Progenitor cell of endocrine pancreas (in vitro differentiated cells): ENCODE data around the gene RPL37. TPM values are rescaled to one million over a fixed set of nuclear protein-coding genes. Genes with fewer than 3 reads are reported as not detected.
"Not testable (repeated sequence)": the region's sequence is repeated elsewhere in the genome, so short reads cannot be mapped to it uniquely, and the experiment has no call there.

Source experiments
- DNase-seq: peaks from one replicate; pipeline ENCODE4 v3.0.0; 2021; ENCODE audit warnings: low spot score; ENCODE audit not compliant: unreplicated experiment
- H3K27ac Mint-ChIP-seq: 2 replicates; pipeline ENCODE4 v1.8.0; 2021; ENCODE audit warnings: mild to moderate bottlenecking, moderate library complexity, mixed read lengths
- H3K27me3 Mint-ChIP-seq: 2 replicates; pipeline ENCODE4 v1.8.0; 2021; ENCODE audit warnings: mixed read lengths
- H3K36me3 Mint-ChIP-seq: 2 replicates; pipeline ENCODE4 v1.8.0; 2022; ENCODE audit warnings: mixed read lengths; ENCODE audit not compliant: insufficient read depth
- H3K4me1 Mint-ChIP-seq: 2 replicates; pipeline ENCODE4 v1.8.0; 2021; ENCODE audit warnings: low read depth, mixed read lengths
- H3K4me3 Mint-ChIP-seq: 2 replicates; pipeline ENCODE4 v1.8.0; 2021; ENCODE audit warnings: low read depth, mild to moderate bottlenecking, moderate library complexity, mixed read lengths
- H3K9me3 Mint-ChIP-seq: 2 replicates; pipeline ENCODE4 v1.8.0; 2021; ENCODE audit warnings: low read depth, mixed read lengths
- CTCF ChIP-seq: fragments of 200-600 bp; sonication (generic); IDR thresholded peaks from one replicate; pipeline ENCODE4 v1.5.0; 2021; ENCODE audit warnings: antibody characterized with exemption, mild to moderate bottlenecking; ENCODE audit not compliant: unreplicated experiment
- total RNA-seq: library from RNA; stranded (reverse); gene quantifications from 2 replicates; pipeline ENCODE4 v1.2.1, GENCODE V29; 2021

RPL37 gene
- total RNA-seq, 1 donor from 2014 or later, result 1,476 TPM

DNA sequence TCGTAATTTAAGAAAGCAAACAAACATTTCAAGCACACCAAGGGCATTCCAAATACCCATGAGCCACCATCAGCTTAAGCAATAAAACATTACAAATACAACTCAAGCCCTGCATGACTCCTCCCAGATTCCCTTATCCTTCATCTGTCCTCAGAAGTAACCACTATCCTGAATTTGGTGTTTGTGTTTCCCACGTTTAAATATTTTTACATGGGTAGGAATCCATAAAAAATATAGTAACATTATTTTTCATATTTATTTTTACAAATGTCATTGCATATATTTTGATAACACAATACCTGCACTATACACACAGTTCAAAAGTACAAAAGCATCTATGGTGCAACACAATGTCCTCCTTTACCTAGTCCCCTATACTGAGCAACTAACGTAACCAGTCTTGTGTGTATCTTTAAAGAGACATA is 43.3 kb downstream of the RPL37 start:
- Mint-ChIP-seq H3K27ac (no peak overlapping the region), H3K4me1 (peaks cover 27% of the 10 kb centered on the region), H3K4me3 (no peak overlapping the region), H3K9me3 (peaks cover 10% of the 10 kb centered on the region), H3K27me3 (no peaks in the 10 kb centered on the region), H3K36me3 (peaks cover 27% of the 10 kb centered on the region)
- no peak for DNase-seq
- TF ChIP-seq CTCF, result no peak

DNA sequence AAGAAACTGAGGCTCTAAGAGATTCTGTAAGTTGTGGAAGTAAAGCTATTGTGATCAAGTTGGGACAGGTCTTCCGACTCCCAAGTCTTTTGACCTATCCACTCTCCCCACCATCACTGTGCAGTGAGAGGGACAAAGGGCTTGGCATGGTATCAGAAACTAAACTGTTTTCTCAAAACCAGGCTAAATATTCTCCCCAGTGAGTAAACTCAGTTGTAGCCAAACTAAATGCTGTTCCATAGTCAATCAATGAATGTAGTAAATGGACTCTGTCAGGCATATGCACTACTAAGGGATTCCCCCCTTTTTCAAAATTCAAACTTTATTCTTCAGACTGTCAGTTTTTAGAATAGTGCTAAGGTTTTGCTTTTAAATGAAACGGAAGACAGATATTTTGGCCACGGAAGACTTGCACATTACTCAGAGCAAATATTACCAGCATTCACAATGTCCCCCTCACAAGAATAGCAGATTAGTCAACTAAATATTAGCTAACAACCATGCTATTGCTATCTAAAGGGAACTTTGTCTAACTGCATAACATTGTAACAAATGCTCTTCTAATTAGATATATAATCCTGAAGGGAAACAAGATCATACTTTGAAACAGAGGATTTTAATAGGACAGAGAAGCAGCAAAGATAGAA is 44.0 kb downstream of the RPL37 start:
- Mint-ChIP-seq H3K27me3 (no peaks in the 10 kb centered on the region), H3K9me3 (peaks cover 10% of the 10 kb centered on the region), H3K4me1 (peaks cover 23% of the 10 kb centered on the region), H3K36me3 (peaks cover 30% of the 10 kb centered on the region), H3K27ac (no peak overlapping the region), H3K4me3 (no peak overlapping the region)
- no peak for DNase-seq
- no peak for TF ChIP-seq CTCF

DNA sequence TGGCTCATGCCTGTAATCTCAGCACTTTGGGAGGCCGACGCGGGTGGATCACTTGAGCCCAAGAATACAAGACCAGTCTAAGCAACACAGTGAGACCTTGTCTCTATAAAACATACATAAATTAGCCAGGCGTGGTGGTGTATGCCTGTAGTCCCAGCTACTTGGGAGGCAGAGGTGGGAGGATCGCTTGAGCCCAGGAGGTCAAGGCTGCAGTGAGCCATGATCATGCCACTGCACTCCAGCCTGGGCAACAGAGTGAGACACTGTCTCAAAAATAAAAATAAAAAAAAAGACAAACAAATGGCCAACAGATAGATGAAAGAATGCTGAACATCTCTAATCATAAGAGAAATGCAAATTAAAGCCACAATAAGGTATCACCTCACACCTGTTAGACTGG is 46.1 kb downstream of the RPL37 start:
- H3K4me1 Mint-ChIP-seq, result peaks cover 29% of the 10 kb centered on the region
- H3K36me3 Mint-ChIP-seq, result peaks cover 23% of the 10 kb centered on the region
- DNase-seq, H3K4me3 Mint-ChIP-seq, H3K27me3 Mint-ChIP-seq: not testable (repeated sequence)
- H3K27ac Mint-ChIP-seq, result peak overlapping the region; percentile 52
- H3K9me3 Mint-ChIP-seq, result peaks cover 10% of the 10 kb centered on the region

DNA sequence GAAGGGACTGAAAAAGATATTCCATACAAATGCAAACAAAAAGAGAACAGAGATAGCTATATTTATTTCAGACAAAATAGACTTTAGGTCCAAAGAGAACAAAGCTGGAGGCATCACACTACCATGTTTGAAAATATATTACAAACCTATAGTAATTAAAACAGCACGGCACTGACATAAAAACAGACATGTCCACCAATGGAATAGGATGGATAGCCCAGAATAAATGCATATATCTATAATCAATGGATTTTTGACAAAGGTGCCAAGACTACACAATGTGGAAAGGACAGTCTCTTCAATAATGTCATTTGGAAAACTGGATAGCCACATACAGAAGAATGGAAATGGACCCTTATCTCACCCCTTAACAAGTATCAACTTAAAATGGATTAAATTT is 47.0 kb downstream of the RPL37 start:
- DNase-seq, result no peak
- no peaks in the 10 kb centered on the region for H3K27me3 Mint-ChIP-seq
- no peak overlapping the region for H3K4me3 Mint-ChIP-seq
- peak overlapping the region; percentile 2 for H3K27ac Mint-ChIP-seq
- peaks cover 23% of the 10 kb centered on the region for H3K36me3 Mint-ChIP-seq
- peaks cover 33% of the 10 kb centered on the region for H3K4me1 Mint-ChIP-seq
- peaks cover 10% of the 10 kb centered on the region for H3K9me3 Mint-ChIP-seq
- no peak for TF ChIP-seq CTCF

DNA sequence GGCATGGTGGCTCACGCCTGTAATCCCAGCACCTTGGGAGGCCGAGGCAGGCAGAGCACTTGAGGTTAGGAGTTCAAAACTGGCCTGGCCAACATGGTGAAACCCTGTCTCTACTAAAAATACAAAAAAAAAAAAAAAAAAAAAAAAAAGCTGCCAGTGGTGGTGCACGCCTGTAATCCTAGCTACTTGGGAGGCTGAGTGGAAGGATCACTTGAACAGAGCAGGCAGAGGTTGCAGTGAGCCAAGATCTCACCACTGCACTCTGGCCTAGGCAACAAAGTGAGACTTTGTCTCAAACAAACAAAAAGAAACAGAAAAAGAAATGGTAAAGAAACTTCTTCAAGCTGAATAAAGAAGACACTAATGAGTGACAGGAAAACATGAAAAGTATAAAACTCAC is 48.4 kb downstream of the RPL37 start:
- Mint-ChIP-seq H3K4me1 (peaks cover 33% of the 10 kb centered on the region), H3K9me3 (peaks cover 10% of the 10 kb centered on the region), H3K36me3 (peaks cover 23% of the 10 kb centered on the region)
- not testable (repeated sequence) for H3K27me3 Mint-ChIP-seq, H3K4me3 Mint-ChIP-seq, H3K27ac Mint-ChIP-seq, DNase-seq

- H3K27me3 Mint-ChIP-seq, result no peaks in the 10 kb centered on the region
- H3K36me3 Mint-ChIP-seq, result peaks cover 25% of the 10 kb centered on the region
- peaks cover 27% of the 10 kb centered on the region for H3K4me1 Mint-ChIP-seq
- H3K9me3 Mint-ChIP-seq, result peaks cover 10% of the 10 kb centered on the region
- H3K27ac Mint-ChIP-seq, result no peak overlapping the region
- no peak overlapping the region for H3K4me3 Mint-ChIP-seq
- no peak for DNase-seq
- no peak for TF ChIP-seq CTCF
These were observed 50.1 kb downstream of the RPL37 start for GRCh38 chr5:40784916-40785315.
